IMR-90 (cell line): Measurements from ENCODE around the gene CDR2L. TPM values are rescaled to one million over a fixed set of nuclear protein-coding genes. Genes with fewer than 3 reads are reported as not detected.

Experiments used
- ATAC-seq: fragments of 200-7000 bp; cut with Tn5 transposase; 2 replicates; pipeline ENCODE4 v1.9.1; 2020; ENCODE audit warnings: low read depth, mild to moderate bottlenecking, moderate library complexity
- BruUV-seq: library from RNA; stranded (reverse); fragments of 400-500 nt; replicated peaks from 2 replicates; lab custom pipeline; 2021; lab: Mats Ljungman, UMichigan
- CTCF ChIA-PET: fragments of 300-600 bp; formaldehyde crosslinking; extraction: SDS; loops from one replicate; lab custom pipeline; 2021; ENCODE audit warnings: antibody characterized with exemption; lab: Yijun Ruan, JAX
- POLR2A ChIA-PET: fragments of 300-600 bp; sonication (Branson Sonifier 250); formaldehyde crosslinking; loops from one replicate; lab custom pipeline; 2022; ENCODE audit warnings: antibody characterized with exemption; ENCODE audit not compliant: unreplicated experiment; lab: Charles Lee
- DNase-seq: peaks from one replicate; pipeline ENCODE4 v3.0.0; 2013
- H2AFZ ChIP-seq: replicated peaks from 2 replicates; pipeline ENCODE3; 2013; ENCODE audit warnings: low read length, mild to moderate bottlenecking; ENCODE audit not compliant: poor library complexity
- H2AK5ac ChIP-seq: 2 replicates; pipeline ENCODE4 v1.6.1; 2013; ENCODE audit warnings: low read depth, low read length, inconsistent platforms
- H2AK9ac ChIP-seq: replicated peaks from 2 replicates; pipeline ENCODE3; 2013; ENCODE audit warnings: mild to moderate bottlenecking, low read depth, low read length, moderate library complexity; ENCODE audit not compliant: poor library complexity
- H2BK120ac ChIP-seq: 2 replicates; pipeline ENCODE4 v1.6.1; 2013; ENCODE audit warnings: low read depth, low read length, inconsistent platforms
- H2BK15ac ChIP-seq: 3 replicates; pipeline ENCODE4 v1.6.1; 2013; ENCODE audit warnings: low read depth, low read length, inconsistent platforms
- H2BK20ac ChIP-seq: 2 replicates; pipeline ENCODE4 v1.6.1; 2013; ENCODE audit warnings: low read depth, mild to moderate bottlenecking, inconsistent platforms, low read length, moderate library complexity
- H2BK5ac ChIP-seq: 2 replicates; pipeline ENCODE4 v1.6.1; 2013; ENCODE audit warnings: mild to moderate bottlenecking, low read depth, low read length, inconsistent platforms; ENCODE audit not compliant: poor library complexity, severe bottlenecking
- H3K14ac ChIP-seq: replicated peaks from 2 replicates; pipeline ENCODE4 v1.6.1; 2013; ENCODE audit warnings: low read depth, low read length, inconsistent platforms
- H3K18ac ChIP-seq: 2 replicates; pipeline ENCODE4 v1.6.1; 2013; ENCODE audit warnings: low read depth, low read length, control low read depth
- H3K23ac ChIP-seq: 2 replicates; pipeline ENCODE4 v1.6.1; 2013; ENCODE audit warnings: low read depth, low read length, inconsistent platforms
- H3K27ac ChIP-seq: 2 replicates; pipeline ENCODE4 v1.5.1; 2013; ENCODE audit warnings: mild to moderate bottlenecking, control low read depth, low read length; ENCODE audit not compliant: insufficient read depth
- H3K27me3 ChIP-seq: 2 replicates; pipeline ENCODE4 v1.6.1; 2013; ENCODE audit warnings: low read length; ENCODE audit not compliant: control insufficient read depth, insufficient read depth
- H3K36me3 ChIP-seq: 2 replicates; pipeline ENCODE4 v1.6.1; 2013; ENCODE audit warnings: low read length, mixed read lengths; ENCODE audit not compliant: control insufficient read depth, insufficient read depth
- H3K4ac ChIP-seq: 2 replicates; pipeline ENCODE4 v1.6.1; 2013; ENCODE audit warnings: low read depth, low read length, inconsistent platforms
- H3K4me1 ChIP-seq: 2 replicates; pipeline ENCODE4 v1.6.1; 2013; ENCODE audit warnings: low read length, mixed read lengths; ENCODE audit not compliant: control insufficient read depth, insufficient read depth
- H3K4me2 ChIP-seq: 2 replicates; pipeline ENCODE4 v1.6.1; 2013; ENCODE audit warnings: low read depth, mild to moderate bottlenecking, control low read depth, low read length, moderate library complexity
- H3K4me3 ChIP-seq: 2 replicates; pipeline ENCODE4 v1.5.1; 2013; ENCODE audit warnings: low read depth, mild to moderate bottlenecking, control low read depth, low read length, moderate library complexity; ENCODE audit not compliant: insufficient read depth
- H3K56ac ChIP-seq: 2 replicates; pipeline ENCODE4 v1.6.1; 2013; ENCODE audit warnings: low read length, inconsistent platforms; ENCODE audit not compliant: insufficient read depth; ENCODE audit errors: extremely low read depth
- H3K79me1 ChIP-seq, 2 experiments: 2 replicates each; pipeline ENCODE4 v1.6.1; 2013; ENCODE audit warnings: low read length in 2 of 2, inconsistent platforms in 1 of 2, low read depth in 1 of 2
- H3K9ac ChIP-seq: 2 replicates; pipeline ENCODE4 v1.6.1; 2013; ENCODE audit warnings: low read depth, low read length, control low read depth
- H3K9me1 ChIP-seq: 2 replicates; pipeline ENCODE4 v1.6.1; 2013; ENCODE audit warnings: low read length, inconsistent platforms; ENCODE audit not compliant: insufficient read depth
- H3K9me3 ChIP-seq: 2 replicates; pipeline ENCODE4 v1.6.1; 2013; ENCODE audit warnings: low read length; ENCODE audit not compliant: control insufficient read depth, insufficient read depth
- H4K20me1 ChIP-seq: 2 replicates; pipeline ENCODE4 v1.6.1; 2013; ENCODE audit warnings: low read length, inconsistent platforms; ENCODE audit not compliant: insufficient read depth
- H4K5ac ChIP-seq: 2 replicates; pipeline ENCODE4 v1.6.1; 2013; ENCODE audit warnings: mild to moderate bottlenecking, low read depth, low read length, control low read depth
- H4K8ac ChIP-seq, 2 experiments: 2 replicates each; pipeline ENCODE4 v1.6.1; 2013; ENCODE audit warnings: low read depth in 2 of 2, low read length in 2 of 2, control low read depth in 1 of 2, inconsistent platforms in 1 of 2
- H4K91ac ChIP-seq: 2 replicates; pipeline ENCODE4 v1.6.1; 2013; ENCODE audit warnings: low read depth, low read length, inconsistent platforms; ENCODE audit not compliant: insufficient read depth
- BHLHE40 ChIP-seq: fragments of 150-350 bp; IDR thresholded peaks from 2 replicates; pipeline ENCODE4 v1.6.1; 2016; ENCODE audit warnings: mild to moderate bottlenecking, low read depth, low read length
- CEBPB ChIP-seq: IDR thresholded peaks from 2 replicates; pipeline ENCODE4 v1.6.1; 2012; ENCODE audit warnings: low read depth, low read length, improper control_type of control experiment
- CHD1 ChIP-seq: IDR thresholded peaks from 2 replicates; pipeline ENCODE4 v1.6.1; 2012; ENCODE audit warnings: low read depth, low read length, improper control_type of control experiment
- CTCF ChIP-seq: conservative IDR thresholded peaks from 2 replicates; pipeline ENCODE4 v1.5.1; 2012; ENCODE audit warnings: mild to moderate bottlenecking, low read depth, low read length, improper control_type of control experiment
- ELK1 ChIP-seq: fragments of 150-350 bp; IDR thresholded peaks from 2 replicates; pipeline ENCODE4 v1.6.1; 2016; ENCODE audit warnings: low read depth, mild to moderate bottlenecking, low read length, moderate library complexity, borderline replicate concordance
- FOS ChIP-seq: fragments of 150-350 bp; IDR thresholded peaks from 2 replicates; pipeline ENCODE4 v1.6.1; 2016; ENCODE audit warnings: low read depth, low read length
- MAFK ChIP-seq: IDR thresholded peaks from 2 replicates; pipeline ENCODE4 v1.6.1; 2012; ENCODE audit warnings: low read depth, low read length, improper control_type of control experiment
- MXI1 ChIP-seq: IDR thresholded peaks from 2 replicates; pipeline ENCODE4 v1.6.1; 2012; ENCODE audit warnings: low read depth, mild to moderate bottlenecking, low read length, moderate library complexity, borderline replicate concordance
- NFE2L2 ChIP-seq: fragments of 150-350 bp; IDR thresholded peaks from 2 replicates; pipeline ENCODE4 v1.6.1; 2016; ENCODE audit warnings: low read depth, mild to moderate bottlenecking, low read length
- RFX5 ChIP-seq: IDR thresholded peaks from 2 replicates; pipeline ENCODE4 v1.8.0; 2012; ENCODE audit warnings: low read depth, mild to moderate bottlenecking, low read length, moderate library complexity
- SMC3 ChIP-seq: fragments of 150-350 bp; IDR thresholded peaks from 2 replicates; pipeline ENCODE4 v1.6.1; 2016; ENCODE audit warnings: low read depth, mild to moderate bottlenecking, antibody characterized with exemption, low read length, moderate library complexity
- USF2 ChIP-seq: fragments of 150-350 bp; IDR thresholded peaks from 2 replicates; pipeline ENCODE4 v1.6.1; 2017; ENCODE audit warnings: mild to moderate bottlenecking, antibody characterized with exemption, low read length, low read depth
- WGBS, 2 experiments: methylation state at CpG; one replicate each; pipeline versions ENCODE4 v1.1.5 to v1.1.7; 2013; ENCODE audit warnings: missing lambda C conversion rate in 2 of 2; ENCODE audit not compliant: insufficient read length in 1 of 2; ENCODE audit errors: extremely low coverage in 2 of 2; 5-methylcytosine and 5-hydroxymethylcytosine counted together
- dilution Hi-C: fragments of 300-500 bp; cut with HindIII; formaldehyde crosslinking; loops from one replicate; pipeline ENCODE4 v1.14.3; 2018; ENCODE audit warnings: low sequenced_read_pairs; ENCODE audit not compliant: unreplicated experiment
- in situ Hi-C: fragments of 300-500 bp; cut with MboI; formaldehyde crosslinking; loops from 3 replicates; pipeline ENCODE4 v1.14.3; 2019; ENCODE audit warnings: low sequenced_read_pairs, inconsistent platforms, mixed read lengths
- intact Hi-C: fragments of 100-400 bp; cut with micrococcal nuclease; formaldehyde crosslinking; loops from 2 replicates; pipeline ENCODE4 v1.10.0; 2022
- polyA plus RNA-seq, 3 experiments: library from polyadenylated mRNA; depleted of rRNA; stranded (reverse); fragments of >200 nt; gene quantifications; 2 replicates each; pipeline ENCODE4 v1.2.3, GENCODE V29; 2012; ENCODE audit warnings: low replicate concordance in 1 of 3
- total RNA-seq: library from RNA; depleted of rRNA; stranded (reverse); fragments of >200 nt; gene quantifications from 2 replicates; pipeline ENCODE4 v1.2.3, GENCODE V29; 2012

CDR2L gene
- total and polyA plus RNA-seq, 2 of the 4 experiments (the other 2 are of a cell fraction): 5.7 to 18.9 TPM

GRCh38 chr17:75039238-75039637, 51.8 kb downstream of the CDR2L start:
- Histone ChIP-seq H4K91ac (no peak overlapping the region), H3K18ac (no peak overlapping the region), H3K27ac (no peak overlapping the region), H4K5ac (no peak overlapping the region), H2BK120ac (no peak overlapping the region), H3K36me3 (peaks cover 27% of the 10 kb centered on the region), H2BK20ac (no peak overlapping the region), H3K56ac (no peak overlapping the region), H2AK5ac (no peak overlapping the region), H3K79me1 (peaks cover 11 to 25% of the 10 kb centered on the region in 2 experiments), H2BK5ac (no peak overlapping the region), H3K27me3 (no peaks in the 10 kb centered on the region), H3K9me1 (peaks cover 6% of the 10 kb centered on the region; the same call in 1 of the 2 replicates), H3K4ac (no peak overlapping the region), H3K4me2 (no peak overlapping the region), H3K4me3 (no peak overlapping the region), H2BK15ac (no peak overlapping the region), H3K14ac (no peak overlapping the region), H2AK9ac (no peak overlapping the region), H2AFZ (no peak overlapping the region), H4K8ac (no peak overlapping the region), H3K23ac (no peak overlapping the region), H3K4me1 (no peaks in the 10 kb centered on the region), H4K20me1 (peaks cover 5% of the 10 kb centered on the region), H3K9me3 (peaks cover 2% of the 10 kb centered on the region; the same call in 1 of the 2 replicates), H3K9ac (no peak overlapping the region)
- TF ChIP-seq CEBPB: no peak
- no peak for TF ChIP-seq FOS
- no peak for TF ChIP-seq BHLHE40
- no peak for TF ChIP-seq MXI1
- no peak for TF ChIP-seq ELK1
- no peak for TF ChIP-seq RFX5
- TF ChIP-seq USF2: no peak
- no peak for TF ChIP-seq NFE2L2
- TF ChIP-seq SMC3: no peak
- TF ChIP-seq CTCF: no peak
- no peak for TF ChIP-seq MAFK
- TF ChIP-seq CHD1: no peak
- ChIA-PET POLR2A (no interaction called here), CTCF (interaction anchor here (0.9 to 1.4 kb wide), 2 partner anchors 9 to 45 kb away, joined by 3 read pairs; no protein-coding TSS in a partner anchor)
- dilution Hi-C loops: no loop called here
- intact Hi-C loops: no loop called here
- WGBS, 2 experiments: no CpG with 5 or more reads among the region's 5 CpGs
- DNase-seq (no peak), ATAC-seq (no peak)
- in situ Hi-C loops: no loop called here
- BruUV-seq: no TSS peak
